Transverse colon (tissue), 3 donors: ENCODE measurements around the gene PTPRC.

Experiments used
- CTCF ChIP-seq, 5 experiments: fragments of 200-600 bp in 3 of 5; fragments of 450-650 bp in 2 of 5; sonication (generic) in 3 of 5; IDR thresholded peaks; 1 replicate in 2 of 5; 2 replicates in 3 of 5; pipeline ENCODE4 v1.5.1; 2016 to 2017; ENCODE audit warnings: antibody characterized with exemption in 5 of 5, inconsistent platforms in 3 of 5, mild to moderate bottlenecking in 2 of 5, moderate library complexity in 1 of 5
- POLR2A ChIP-seq: fragments of 450-650 bp; IDR thresholded peaks from one replicate; pipeline ENCODE4 v1.6.1; 2016; ENCODE audit warnings: antibody characterized with exemption, mild to moderate bottlenecking, moderate library complexity

GRCh38 chr1:198686069-198686728, 47.4 kb downstream of the PTPRC start:
- TF ChIP-seq CTCF (IDR thresholded peaks at IDR 0.05) = peak in 3 of 5 experiments; percentile 5 to 21 (median 18)
- TF ChIP-seq POLR2A = no peak
